HG03280 (cell line): ENCODE measurements around the gene TAF10.
A peak's percentile ranks its signal among the peaks of the same experiment; 100 is the strongest.

Experiments used
- ATAC-seq: cut with Tn5 transposase; IDR thresholded peaks from one replicate; pipeline ENCODE4 v1.9.1; 2021; ENCODE audit warnings: mild to moderate bottlenecking, moderate library complexity; ENCODE audit not compliant: unreplicated experiment

TAF10 gene

DNA sequence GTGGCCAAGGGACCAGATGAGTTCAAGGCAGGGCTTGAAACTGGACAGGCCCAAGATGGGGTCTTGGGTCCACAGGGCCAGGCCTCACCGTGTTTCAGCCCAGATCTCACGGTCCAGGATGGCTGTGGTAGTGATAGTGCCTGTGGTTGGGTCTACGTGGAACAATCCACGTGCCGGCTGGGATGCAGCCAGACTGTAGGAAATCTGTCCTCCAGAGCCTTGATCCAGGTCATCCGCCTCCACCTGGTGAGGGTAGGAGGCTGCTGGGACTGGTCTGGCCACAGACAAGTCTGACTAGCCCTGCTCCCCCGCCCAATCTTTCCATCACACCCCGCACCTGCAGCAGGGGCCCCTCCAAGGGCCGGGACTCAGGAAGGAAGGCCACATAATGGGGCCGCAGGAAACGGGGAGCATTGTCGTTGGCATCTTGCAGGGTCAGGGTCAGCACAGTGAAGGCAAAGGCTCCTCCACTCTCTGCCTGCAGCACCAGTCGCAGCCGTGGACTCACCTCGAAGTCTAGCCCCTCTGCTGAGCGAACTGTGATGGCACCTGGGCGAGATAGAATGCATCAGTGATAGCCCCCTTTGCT is 13.9 kb upstream of the TAF10 start:
- ATAC-seq, result no peak

DNA sequence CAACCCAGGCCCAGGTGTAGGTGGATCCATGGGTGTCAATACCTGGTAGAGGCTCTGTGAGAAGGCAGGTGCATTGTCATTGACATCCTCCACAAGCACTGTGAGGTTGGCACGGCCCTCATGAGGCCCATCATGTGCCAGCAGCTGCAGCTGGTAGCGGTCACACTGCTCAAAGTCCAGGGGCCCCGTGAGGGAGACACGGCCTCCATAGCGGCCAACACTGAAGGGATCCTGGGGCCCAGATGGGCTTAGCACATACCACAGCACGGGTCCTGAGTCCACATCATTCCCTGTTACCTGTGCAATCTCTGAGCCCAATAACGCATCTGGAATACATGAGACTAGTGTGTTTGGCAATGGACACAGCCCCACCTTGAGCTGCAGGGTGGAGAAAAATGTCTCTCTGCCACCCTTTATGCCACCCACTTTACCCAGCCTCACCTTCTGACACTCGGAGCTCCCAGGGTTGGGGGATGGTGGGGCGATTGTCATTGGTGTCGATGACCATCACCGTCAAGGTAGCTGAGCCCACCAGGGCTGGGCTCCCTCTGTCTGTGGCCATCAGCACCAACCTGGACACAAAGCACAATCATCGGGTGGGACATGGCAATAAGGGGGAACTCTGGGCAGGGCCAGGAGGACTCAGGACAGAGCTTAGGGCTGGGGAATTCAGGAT is 13.3 kb upstream of the TAF10 start:
- ATAC-seq, result no peak

DNA sequence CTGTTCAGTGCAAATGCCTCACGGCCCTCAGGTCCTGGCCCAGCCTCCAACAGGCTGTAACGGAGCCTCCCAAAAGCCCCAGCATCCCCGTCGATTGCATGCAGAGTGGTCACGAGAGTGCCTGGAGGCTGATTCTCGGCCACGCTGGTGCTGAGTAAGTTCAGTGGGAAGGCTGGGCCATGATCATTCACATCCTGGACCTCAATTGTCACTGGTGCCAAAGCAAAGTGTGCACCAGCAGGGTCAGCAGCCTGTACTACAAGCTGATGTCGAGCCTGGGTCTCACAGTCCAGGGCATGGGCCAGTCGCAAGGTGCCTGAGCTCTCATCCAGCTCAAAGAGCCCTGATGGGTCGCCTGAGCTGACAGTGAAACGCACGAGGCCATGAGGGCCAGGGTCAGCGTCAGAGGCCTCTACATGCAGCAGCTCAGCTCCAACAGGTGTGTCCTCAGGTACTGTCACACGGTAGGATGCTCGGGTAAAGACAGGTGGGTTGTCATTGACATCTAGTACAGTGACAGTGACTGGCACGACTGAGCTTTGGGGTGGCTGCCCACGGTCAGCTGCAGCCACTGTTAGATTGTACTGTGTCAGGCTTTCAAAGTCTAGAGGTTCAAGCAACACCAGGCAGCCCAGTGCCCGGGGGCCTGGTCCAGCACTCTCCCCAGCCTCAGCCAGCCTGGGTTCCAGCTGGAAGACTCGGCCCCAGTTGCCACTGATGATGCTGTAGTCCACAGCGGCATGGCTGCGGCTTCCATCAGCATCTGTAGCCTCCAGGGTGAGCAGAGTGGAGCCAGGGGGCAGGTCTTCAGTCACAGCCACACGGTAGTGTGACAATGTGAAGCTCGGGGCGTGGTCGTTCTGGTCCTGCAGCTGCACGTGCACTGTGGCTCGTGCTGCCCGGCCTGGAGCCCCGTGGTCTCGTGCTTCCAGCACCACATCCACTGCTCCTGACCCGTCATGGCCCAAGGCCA is 11.7 kb upstream of the TAF10 start:
- ATAC-seq, result no peak

DNA sequence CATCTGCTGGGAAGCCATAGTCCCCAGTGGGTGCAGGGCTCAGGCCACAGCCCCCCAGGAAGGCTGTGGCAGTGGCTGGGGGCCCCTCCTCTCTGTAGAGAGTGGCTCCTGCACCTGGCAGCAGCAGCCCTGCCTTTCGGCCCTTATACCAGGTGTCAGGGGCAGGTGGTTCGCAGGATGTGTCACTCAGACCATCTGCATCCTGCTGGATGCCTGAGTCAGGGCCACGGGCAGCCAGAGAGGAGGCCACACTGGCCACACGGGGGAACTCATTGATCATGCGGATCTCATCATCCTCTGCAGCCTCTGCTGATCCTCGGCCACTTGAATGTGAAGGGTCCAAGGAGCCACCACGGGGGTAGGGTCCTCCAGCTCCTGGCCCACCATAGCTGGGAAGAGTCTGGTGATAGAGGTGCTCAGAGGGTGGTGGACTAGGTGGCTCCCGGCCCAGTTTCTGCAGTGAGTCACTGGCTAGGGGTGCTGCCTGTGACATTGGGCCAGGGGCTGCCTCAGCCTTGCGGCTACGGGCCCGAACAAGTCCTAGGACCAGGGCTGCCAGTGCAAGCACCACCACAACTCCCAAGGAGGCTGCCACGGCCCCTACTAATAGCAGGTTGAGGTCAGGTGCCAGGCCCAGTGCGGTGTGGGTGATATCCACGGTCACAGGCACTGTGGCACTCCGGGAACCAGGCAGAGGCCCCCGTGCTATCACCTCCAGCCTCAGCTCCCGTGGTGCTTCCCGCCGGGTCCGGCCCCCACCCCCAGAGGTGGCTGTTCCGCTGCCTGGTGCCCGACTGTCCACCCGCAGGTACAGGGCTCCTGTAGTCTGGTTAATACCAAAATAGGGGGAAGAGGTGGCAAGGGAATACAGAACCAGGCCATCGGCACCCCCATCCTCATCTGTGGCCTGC is 10.5 kb upstream of the TAF10 start:
- ATAC-seq, result no peak

DNA sequence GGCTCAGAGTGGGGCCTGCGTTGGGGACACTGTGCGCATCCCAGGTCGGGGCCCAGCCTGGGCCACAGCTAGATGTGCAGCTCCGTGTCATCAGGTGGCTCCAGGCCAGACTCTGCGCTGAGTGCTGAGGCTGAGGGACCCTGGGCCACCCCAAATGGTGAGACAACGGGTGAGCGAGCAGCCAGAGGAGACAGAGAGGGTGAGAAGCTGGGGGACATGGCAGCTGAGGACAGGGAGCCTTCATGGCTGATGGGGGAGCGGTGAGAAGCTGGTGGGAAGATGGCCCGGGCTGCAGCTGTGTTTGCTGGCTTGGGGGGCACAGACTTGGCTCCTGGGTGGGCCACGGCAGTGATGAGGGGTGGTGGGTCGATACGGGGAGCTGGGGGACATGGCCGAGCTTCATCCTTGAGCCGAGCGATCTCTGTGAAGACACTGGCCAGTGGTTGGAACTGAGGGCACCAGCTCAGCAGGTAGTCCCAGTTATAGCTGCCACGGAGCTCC is 9.7 kb upstream of the TAF10 start:
- ATAC-seq, result no peak

DNA sequence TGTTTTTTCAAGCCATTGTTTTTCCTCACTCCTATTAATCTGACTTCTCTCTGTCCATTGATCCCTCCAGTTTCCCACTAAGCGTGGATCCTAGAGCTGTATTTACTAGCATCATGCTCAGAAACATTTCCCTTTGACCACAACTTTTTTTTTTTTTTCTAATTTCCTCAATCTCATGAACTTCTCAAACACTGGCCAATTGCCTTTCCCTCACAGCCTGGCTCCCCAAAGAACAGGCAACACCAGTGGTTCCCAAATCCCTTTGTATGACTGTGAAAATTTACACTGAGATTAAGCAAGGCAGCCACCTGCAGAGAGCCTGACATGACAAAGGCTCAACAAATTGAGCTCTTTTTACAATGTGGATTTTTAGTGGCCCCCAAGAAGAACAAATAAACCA is 8.6 kb upstream of the TAF10 start:
- no peak for ATAC-seq

DNA sequence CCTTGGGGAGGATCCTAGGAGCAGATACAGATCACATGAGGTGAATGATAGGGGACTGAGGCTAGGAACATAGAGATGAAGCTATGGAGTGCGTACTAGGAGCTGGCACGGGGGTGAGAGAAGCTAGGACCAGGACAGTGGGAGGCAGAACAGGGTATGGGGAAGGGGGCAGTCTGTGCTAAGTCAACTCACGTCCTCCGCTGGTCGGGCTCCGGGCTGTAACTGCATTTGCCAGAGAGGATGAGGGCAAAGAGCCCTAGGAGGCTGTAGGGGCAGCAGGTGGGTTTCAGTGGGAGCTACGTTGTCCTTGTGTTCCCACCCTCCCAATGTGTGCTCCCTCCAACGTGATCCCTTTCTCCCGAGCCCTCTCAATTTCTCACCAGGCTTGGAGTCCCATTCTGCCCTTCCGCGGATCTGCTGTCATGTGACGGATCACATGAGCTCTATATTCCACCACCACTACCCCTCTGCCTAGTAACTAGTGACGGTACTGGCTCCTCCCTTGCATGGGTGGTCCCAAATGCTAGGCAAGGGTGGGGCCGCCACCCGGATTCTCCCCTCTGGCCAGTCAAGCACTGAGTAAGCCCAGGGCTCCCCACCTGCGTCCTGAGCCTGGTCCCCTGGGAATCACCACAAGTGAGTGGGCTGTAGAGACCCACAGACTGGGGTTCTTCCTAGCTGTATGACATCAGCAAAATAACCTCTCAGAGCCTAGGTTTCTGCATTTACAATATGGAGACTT is 7.2 kb upstream of the TAF10 start, which contains the start of gene TPP1:
Gene TPP1, minus strand, starts transcription at position 419 of the 742 bp plus-strand sequence. Its CDS starts 22 bp downstream, at position 397.
- peak; percentile 99 for ATAC-seq

DNA sequence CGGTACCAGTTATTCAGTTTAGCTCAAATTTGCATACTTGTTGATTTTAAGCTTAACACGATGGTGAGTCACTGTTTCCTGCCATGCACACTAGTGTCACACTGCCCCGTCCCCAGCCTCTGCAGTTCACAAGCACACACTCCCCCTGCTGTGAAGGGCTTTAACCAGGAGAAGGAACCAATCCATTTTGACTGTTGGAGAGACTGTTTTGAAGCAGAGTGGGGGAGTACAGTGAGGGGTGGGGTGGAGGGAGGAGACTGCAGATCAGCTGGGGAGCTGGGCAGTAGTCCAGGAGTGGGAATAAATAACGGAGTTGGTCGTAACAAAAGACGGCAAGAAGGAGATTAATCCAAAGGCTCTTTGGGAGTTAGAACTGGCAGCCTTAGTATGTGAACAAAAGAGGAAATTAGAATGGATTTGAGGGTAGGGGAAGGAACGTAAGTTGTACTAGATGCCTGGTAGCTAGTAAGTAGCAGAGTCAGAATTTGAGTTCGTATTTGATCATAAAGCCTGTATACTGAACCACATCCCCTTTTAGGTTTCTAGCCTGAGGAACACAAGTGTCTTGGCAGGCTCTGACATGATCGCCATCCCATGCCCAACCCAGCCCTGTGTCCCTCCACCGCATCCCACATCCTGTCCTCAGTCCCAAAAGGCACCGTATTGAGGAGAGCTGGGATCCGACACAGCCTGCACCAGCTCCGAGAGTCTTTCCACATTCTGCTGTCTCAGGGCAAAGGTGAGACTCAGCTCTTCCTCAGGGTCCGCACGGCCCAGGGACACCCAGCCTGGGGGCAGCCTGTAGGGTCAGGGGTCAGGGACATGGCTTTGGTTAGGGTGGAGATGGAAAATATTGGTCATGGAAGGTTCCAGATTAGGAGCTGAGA is 6.3 kb upstream of the TAF10 start:
- no peak for ATAC-seq

DNA sequence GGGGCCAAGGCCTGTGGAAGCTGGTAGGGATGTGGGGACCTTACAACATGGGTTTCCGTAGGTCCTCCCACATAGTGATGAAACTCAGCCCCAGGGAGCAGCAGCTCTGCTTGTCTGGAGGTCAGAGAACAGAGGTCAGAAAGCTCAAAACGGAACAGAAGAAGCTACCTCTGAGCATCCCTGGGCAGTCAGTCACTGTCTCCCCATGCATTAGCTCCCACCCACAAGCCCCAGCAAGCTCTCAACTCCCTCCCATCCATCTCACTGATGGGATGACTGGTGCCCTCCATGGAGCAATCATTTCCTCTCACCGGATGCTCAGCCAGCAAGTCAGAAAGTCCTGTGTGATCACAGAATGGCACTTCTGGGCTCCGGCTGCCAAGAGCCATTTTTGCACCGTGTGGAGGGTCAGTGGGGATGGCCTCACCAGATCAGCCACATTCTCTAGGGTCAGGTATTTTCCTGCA is 5.3 kb upstream of the TAF10 start:
- ATAC-seq, result no peak

DNA sequence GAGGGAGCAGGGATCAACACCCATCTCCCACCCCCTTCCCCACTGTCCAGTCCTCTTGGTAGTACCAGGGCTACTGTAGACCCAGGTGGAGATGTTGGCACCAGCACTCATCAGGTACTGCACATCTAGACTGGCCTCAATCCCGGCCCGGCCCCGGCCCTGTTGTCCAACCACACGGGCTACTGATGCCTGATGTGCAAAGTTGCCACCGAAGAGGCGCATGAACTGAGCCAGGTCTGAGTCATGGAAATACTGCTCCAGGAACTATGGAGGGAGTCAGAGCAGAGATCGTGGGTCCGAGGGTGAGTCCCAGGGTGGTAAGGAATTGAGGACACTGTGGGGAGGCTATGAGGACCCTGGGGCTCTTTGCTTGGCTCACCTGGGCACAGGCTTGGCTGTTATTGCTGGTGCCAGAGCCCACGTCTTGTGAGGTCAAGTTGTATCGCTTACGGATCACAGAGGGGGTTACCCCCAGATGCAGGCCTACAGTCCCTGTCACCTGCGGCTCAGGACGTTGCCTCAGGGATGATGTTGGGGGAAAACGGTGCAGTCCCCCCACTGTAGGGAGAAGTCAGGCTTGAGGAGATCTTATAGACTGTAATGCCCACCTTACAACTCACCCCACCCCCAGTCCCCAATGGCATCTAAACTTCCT is 4.7 kb upstream of the TAF10 start:
- ATAC-seq, result no peak

DNA sequence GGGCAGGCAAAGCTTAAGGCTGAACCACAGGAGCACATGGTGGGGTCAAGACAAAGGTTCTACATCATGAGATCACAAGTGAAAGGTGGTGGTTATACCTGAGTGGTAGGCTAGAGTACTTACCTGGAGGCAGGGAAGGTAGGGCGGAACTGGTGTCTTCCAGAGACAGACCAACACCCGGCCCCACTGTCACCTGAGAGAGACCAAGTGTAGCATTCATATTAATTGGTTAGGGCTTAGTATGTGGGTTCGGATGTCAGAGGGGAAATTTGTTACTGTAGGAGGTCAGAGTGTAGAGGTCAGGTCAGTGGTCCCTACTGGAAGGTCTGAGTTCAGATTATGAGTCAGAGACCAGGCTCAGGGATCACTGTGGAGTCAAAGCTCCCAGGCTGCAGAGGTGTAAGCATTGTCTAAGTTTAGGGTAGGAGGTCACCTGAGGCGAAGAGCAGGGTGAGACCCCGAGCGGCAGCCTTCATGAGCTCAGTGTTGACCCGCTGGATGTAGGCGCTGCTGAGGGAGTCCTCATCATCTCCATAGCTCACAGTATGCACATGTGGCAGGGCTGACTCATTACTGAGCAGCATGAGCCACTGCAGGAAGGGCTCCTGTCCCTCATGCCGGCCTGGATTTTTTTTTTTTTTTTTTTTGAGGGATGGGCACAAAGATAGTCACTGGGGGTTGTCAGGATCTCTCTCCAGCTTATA is 4.0 kb upstream of the TAF10 start:
- no peak for ATAC-seq

DNA sequence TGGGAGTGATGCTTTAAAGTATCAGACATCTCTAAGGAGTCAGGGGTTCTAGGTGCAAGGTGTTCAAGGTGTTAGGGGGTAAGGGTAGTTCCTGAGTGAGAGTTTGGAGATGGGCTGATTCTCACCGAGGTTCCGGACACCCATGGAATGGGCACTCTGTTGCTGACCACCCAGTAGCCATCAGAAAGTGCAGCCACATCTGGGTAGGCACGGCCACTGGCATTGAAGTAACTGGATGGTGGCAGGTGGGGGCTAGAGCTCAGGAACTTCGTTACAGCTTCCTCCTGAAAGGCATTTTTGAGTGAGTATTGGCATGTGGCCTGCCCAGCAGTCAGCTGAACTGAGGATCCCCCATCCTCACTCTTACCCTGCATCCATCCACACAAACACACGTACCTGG is 3.0 kb upstream of the TAF10 start:
- no peak for ATAC-seq

DNA sequence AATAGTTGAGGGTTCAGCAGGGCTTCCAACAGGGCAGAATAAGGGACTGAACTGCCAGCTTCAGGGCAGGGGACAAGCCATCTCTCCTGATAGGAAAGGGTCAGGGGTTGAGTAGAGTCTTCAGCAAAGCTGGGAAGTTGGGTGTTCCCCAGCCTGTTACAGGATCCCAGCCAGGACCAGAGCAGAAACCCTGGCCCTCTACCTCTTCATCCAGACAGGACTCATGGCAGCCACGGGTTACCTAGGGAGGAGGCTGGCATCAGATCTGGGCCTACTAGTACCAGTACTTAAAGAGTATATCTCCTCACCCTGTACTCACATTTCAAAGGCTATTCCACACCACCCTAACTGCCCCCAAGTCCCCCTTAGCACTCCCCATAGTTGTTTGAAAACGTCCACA is 2.4 kb upstream of the TAF10 start:
- ATAC-seq, result no peak

DNA sequence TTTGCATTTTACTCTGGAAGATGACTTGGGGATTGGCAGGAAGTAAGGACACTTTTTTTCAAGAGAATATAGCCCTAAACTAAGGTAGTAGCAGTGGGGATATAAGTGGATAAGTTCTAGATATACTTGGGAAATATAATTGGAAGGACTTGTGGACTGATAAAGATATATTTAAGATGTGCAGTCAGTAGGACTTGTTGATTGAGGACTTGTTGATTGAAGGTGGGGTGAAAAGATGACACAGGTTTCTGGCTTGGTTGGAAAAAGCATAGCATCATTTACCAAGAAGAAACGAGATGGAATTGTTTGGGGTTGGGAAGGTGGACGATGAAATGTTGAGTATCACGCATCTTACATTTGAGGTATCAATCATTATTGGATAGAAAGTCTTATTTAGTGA is 1.5 kb upstream of the TAF10 start:
- no peak for ATAC-seq

DNA sequence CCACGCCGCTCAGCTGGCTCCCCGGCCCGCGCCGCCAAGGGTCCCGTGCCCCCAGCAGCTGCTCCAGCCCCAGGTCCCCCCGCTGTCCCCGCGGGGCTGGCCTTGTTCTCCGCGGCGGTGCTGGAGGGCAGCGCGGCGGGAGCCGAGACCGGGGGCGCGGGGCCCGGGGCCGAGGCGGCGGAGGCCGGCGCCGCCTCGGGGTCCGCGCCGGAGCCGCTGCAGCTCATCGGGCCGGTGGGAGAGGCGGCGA is 128 bp downstream of the TAF10 start:
- peak; percentile 21 for ATAC-seq

DNA sequence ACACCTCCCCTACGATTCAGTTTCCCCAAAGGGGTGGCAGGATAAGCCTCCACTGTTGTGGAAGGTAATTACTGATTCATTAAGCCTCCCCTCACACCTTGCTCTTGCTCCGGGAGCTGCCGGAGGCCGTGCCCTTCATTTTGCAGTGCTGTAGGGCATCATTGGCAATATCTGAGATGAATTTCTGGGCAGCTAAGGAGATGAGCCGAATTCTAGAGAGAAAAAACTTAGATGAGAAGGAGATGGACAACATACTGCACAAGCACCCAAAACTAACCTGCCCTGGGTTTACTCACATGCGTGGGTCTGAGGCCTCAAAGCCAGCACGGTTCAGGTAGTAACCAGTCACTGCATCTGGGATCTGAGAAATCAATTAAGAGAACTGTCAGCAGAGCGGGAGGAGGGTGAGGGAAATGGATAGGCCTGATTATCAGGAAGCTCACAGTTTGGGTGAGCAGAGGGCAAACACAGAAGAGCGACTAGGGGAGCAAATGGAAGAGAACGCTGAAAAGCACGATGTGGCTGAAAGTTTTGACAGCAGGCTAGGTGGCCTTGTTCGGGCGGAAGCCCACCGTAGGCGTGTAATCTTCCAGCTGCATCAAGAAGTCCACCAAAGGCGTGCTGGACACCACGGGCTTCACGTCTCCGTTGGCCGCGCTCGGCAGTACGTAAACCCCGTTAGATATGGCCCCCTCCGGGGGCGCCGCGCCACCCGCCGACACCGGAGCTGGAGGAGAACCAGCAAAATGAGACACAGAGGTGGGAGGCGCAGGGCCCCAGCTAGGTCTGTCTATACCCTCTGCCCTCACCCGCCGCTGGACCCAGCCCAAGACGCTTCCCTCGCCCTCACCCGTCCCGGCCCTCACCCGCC is 689 bp downstream of the TAF10 start:
- ATAC-seq, result no peak

DNA sequence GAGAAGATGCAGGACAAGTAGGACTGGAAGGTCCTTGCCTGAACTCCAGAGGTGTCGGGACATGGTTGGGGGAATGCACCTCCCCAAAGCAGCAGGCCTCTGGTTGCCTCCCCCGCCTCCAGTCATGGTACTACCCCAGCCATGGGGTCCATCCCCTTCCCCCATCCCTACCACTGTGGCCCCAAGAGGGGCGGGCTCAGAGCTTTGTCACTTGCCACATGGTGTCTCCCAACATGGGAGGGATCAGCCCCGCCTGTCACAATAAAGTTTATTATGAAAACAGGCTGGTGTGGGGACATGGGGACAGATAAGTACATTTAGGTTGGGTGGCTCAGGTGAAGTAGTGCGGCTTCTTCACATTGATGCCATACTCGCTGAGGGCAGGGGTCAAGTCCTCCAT is 1.4 kb downstream of the TAF10 start:
- ATAC-seq, result no peak
